Activated CD4-positive, alpha-beta T cell treated with anti-CD3 and anti-CD28 coated beads, Interleukin-2, amount 10 ng/mL, durations not matched to agents 24 days and 14 days (primary cell): ENCODE measurements around the gene CNTN4. TPM values are rescaled to one million over a fixed set of nuclear protein-coding genes. Genes with fewer than 3 reads are reported as not detected.

Experiments used
- DNase-seq: peaks from one replicate; pipeline ENCODE4 v3.0.0; 2022
- H3K27ac Mint-ChIP-seq: one replicate; pipeline ENCODE4 v1.8.0; 2022; ENCODE audit warnings: mild to moderate bottlenecking, mixed read lengths
- H3K27me3 Mint-ChIP-seq: one replicate; pipeline ENCODE4 v1.8.0; 2022; ENCODE audit warnings: mixed read lengths
- H3K36me3 Mint-ChIP-seq: one replicate; pipeline ENCODE4 v1.8.0; 2022; ENCODE audit warnings: low read depth, mild to moderate bottlenecking, mixed read lengths
- H3K4me1 Mint-ChIP-seq: one replicate; pipeline ENCODE4 v1.8.0; 2021; ENCODE audit warnings: mixed read lengths
- H3K4me3 Mint-ChIP-seq: one replicate; pipeline ENCODE4 v1.8.0; 2022; ENCODE audit warnings: mild to moderate bottlenecking, moderate library complexity, mixed read lengths
- H3K9me3 Mint-ChIP-seq: one replicate; pipeline ENCODE4 v1.8.0; 2021; ENCODE audit warnings: mixed read lengths
- intact Hi-C: fragments of 100-400 bp; cut with micrococcal nuclease; formaldehyde crosslinking; loops from one replicate; pipeline ENCODE4 v1.15.1; 2023
- total RNA-seq: library from RNA; stranded (reverse); gene quantifications from 2 replicates; pipeline ENCODE4 v1.2.3, GENCODE V29; 2022

CNTN4 gene
- total RNA-seq, 1 donor from 2014 or later: not detected

DNA sequence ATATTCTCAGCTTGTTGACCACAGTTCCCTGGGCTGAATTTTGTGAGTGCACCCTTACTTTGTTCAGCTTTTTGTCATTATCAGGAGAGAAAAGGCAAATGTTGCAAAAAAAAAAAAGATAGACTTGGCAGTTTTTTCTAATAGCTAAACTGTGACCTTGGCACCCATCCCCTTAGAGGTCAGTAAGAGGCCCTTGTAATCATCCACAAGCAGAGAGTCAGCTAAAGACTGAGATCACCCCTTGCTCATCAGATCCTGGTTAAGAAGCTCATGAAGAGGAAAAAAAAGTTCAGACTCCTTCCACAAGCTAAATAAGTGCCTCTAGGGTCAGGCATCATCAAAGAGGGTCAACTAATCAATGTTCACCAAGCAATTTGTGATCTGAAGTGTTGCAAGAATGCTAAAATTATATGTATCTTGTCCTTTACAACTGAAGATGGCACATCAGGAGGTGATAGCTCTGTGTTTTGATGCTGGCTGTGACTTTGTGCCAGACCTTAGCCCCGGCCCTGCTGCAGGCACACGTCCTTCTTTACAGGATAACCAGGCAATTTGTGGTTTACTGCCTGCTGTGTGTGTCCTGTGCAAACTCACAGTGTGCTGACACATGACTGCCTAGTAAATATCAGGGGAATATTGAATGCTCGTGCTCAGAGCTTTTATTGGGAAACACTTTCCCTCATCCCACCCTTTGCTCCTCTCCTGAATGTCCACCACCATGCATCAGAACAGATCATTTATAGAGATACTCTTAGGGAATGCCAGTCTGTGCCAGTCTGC lies 748.6 kb downstream of the CNTN4 start:
- intact Hi-C loops: no loop called here
- Mint-ChIP-seq H3K4me3 (no peak overlapping the region), H3K27me3 (no peaks in the 10 kb centered on the region), H3K4me1 (no peaks in the 10 kb centered on the region), H3K36me3 (no peaks in the 10 kb centered on the region), H3K27ac (no peak overlapping the region), H3K9me3 (no peaks in the 10 kb centered on the region)
- no peak for DNase-seq

DNA sequence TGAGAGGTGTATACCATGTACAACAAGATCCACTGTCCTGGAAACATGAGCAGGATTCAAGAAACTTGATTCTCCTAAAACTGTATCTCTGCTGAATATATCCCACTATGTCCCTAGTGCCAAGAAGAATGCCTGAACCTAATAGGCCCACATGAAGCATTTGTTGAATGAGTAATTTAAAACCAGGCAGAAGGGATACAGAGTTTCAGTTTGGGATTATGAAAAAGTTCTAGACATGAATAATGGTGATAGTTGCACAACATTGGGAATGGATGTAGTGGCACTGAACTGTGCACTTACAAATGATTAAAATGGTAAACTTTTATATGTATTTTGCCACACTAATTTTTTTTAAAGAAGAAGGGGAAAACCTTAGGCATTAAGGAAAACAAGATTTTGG lies 750.4 kb downstream of the CNTN4 start:
- H3K27ac Mint-ChIP-seq: no peak overlapping the region
- intact Hi-C loops: no loop called here
- H3K36me3 Mint-ChIP-seq: no peaks in the 10 kb centered on the region
- H3K4me1 Mint-ChIP-seq: no peaks in the 10 kb centered on the region
- H3K4me3 Mint-ChIP-seq: no peak overlapping the region
- H3K27me3 Mint-ChIP-seq: no peaks in the 10 kb centered on the region
- H3K9me3 Mint-ChIP-seq: no peaks in the 10 kb centered on the region
- DNase-seq: no peak

DNA sequence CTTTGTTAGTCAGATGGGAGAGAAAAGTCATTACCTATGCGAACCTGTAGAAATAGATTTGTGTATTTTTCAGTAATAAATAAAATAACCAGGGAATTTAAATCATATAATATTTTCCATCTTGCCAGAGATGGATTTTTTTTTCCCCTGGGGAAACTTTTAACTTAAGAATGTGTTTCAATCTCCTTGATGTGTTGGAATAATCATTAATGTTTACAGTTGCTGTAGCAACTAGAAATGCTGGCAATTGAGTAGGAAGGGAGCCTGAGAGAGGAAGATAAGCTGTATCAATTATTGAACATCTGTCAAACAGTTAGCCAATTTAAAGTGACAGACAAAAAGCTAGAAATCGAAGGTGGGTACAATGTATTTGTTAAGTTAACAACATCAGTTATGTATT lies 752.0 kb downstream of the CNTN4 start:
- Mint-ChIP-seq H3K27me3 (no peaks in the 10 kb centered on the region), H3K27ac (no peak overlapping the region), H3K4me3 (no peak overlapping the region), H3K36me3 (no peaks in the 10 kb centered on the region), H3K9me3 (no peaks in the 10 kb centered on the region), H3K4me1 (no peaks in the 10 kb centered on the region)
- no peak for DNase-seq
- intact Hi-C loops: no loop called here

DNA sequence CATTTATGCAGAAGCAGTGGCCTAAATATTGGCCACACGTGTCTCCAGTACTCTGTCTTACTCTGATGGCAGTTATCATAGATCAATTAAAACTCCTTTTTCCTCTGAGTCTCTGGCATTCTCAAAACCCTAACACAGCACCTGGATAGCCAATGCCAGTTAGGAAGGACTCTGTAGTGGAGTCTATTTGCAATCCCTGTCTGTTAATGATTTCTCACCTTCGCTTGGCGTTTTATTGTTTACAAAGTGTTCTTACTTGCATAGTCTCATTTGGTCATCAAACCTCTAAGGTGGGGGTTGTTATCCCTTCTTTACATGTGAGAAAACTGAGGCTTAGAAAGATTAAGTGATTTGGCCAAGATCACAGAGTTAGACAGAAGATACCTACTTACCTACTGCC lies 752.7 kb downstream of the CNTN4 start:
- Mint-ChIP-seq H3K9me3 (no peaks in the 10 kb centered on the region), H3K36me3 (no peaks in the 10 kb centered on the region), H3K27me3 (no peaks in the 10 kb centered on the region), H3K4me1 (no peaks in the 10 kb centered on the region), H3K27ac (no peak overlapping the region), H3K4me3 (no peak overlapping the region)
- no peak for DNase-seq
- intact Hi-C loops: no loop called here

DNA sequence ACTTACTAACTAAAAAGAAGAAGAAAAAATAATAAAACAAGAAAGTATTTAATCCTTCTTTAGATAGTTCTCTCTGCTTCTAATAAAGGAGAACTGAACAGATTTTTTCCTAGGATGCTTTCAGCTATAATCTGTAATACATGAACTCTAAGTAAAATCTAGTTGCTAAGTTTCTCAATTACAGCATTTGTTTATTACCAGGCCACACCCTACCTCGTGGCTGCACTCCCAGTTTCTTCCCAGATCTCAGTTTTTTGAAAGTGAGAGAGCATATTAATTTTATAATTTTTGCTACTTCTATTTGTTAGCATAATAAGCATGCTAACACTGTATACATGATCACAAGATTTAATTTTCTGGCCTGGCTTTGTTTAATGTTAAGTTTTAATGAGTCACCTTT lies 753.2 kb downstream of the CNTN4 start:
- intact Hi-C loops: no loop called here
- no peaks in the 10 kb centered on the region for H3K9me3 Mint-ChIP-seq
- no peaks in the 10 kb centered on the region for H3K4me1 Mint-ChIP-seq
- H3K27me3 Mint-ChIP-seq: no peaks in the 10 kb centered on the region
- H3K4me3 Mint-ChIP-seq: no peak overlapping the region
- no peak overlapping the region for H3K27ac Mint-ChIP-seq
- H3K36me3 Mint-ChIP-seq: no peaks in the 10 kb centered on the region
- DNase-seq: no peak

DNA sequence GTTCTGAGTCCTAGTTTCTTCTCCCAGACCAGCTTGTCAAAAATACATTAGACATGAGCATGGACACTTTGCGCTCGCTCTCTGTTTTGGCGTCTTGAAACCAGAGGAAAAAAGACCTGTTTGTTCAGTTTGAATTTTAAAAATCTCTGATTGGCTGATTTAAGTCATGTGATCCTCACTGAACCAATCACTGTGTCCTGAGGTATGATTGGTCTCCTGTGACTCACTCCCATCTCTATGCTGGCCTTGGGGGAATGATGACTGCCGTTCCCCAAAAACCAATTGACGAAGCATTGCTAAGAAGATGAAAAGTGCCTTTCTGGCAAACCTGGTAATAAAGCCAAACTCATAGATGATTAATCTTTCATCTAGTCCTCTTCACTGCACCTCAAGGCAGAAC lies 755.0 kb downstream of the CNTN4 start:
- Mint-ChIP-seq H3K4me3 (no peak overlapping the region), H3K27me3 (no peaks in the 10 kb centered on the region), H3K36me3 (no peaks in the 10 kb centered on the region), H3K27ac (no peak overlapping the region), H3K9me3 (no peaks in the 10 kb centered on the region), H3K4me1 (no peaks in the 10 kb centered on the region)
- DNase-seq: no peak
- intact Hi-C loops: no loop called here

DNA sequence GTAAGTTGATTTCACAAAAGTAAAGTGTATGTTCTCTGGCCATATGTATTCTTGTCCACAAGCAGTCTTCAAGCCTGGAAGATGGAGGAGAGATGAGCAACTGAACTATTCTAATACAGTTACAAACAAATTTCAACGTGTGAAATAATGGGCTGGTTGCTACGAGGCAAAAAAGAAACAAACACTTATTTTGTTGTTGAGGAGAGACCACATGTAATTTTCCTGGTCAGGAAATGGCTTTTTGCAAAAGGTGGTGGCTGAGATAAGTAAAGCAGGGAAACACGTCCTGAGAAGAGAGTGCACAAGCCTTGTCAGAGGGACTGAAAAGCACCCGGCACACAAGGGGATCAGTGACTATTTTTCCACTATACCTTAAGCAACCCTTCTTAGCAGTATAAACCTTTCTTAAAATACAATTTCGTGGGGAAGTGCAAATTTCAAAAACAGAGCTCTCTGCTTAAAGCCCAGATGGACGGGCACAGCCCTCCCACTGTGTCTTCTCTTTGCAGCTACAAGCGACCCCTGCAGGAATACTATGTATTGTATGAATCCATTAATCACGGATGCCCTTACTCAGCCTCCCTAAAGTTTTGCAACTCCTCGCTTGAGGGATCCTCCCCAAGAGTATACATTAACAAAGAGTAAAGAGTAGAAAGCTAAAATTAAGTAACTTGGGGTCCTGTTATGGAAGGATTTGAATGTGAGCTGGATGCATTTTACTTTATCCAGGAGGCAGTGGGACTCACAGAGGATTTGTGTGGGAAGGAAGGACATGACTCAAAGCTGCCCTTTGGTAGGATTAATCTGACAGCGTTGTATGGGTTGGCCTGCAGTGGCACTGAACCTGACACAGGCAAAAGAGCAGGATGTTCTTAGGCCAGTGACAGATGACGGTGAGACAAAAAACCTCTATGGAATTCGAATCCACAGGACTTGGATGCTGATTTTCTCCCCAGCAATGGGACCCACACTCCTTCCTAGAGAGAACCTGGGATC lies 757.8 kb downstream of the CNTN4 start:
- H3K9me3 Mint-ChIP-seq: no peaks in the 10 kb centered on the region
- no peaks in the 10 kb centered on the region for H3K36me3 Mint-ChIP-seq
- intact Hi-C loops: no loop called here
- H3K27me3 Mint-ChIP-seq: no peaks in the 10 kb centered on the region
- H3K4me3 Mint-ChIP-seq: no peak overlapping the region
- no peak overlapping the region for H3K27ac Mint-ChIP-seq
- no peak for DNase-seq
- no peaks in the 10 kb centered on the region for H3K4me1 Mint-ChIP-seq

DNA sequence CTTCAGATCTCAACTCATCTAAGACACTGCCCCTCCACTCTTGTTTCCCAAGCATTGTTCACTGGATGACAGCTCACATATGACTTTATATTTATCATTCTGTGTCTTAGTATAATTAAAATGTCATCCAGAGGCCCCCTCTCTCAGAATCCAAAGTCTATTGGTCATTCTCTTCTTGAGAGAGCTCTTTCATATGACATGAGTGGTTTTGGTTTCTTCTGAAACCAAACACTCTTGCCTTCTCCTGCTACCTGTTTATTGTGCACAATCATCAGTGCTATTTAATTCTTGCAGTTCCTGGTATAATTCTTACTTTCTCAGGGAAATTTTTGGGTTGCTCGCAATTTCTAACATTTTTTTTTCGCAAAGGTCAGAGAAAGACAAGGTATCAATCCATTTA lies 762.0 kb downstream of the CNTN4 start:
- H3K27ac Mint-ChIP-seq: no peak overlapping the region
- intact Hi-C loops: no loop called here
- no peaks in the 10 kb centered on the region for H3K4me1 Mint-ChIP-seq
- DNase-seq: no peak
- no peaks in the 10 kb centered on the region for H3K36me3 Mint-ChIP-seq
- H3K4me3 Mint-ChIP-seq: no peak overlapping the region
- no peaks in the 10 kb centered on the region for H3K9me3 Mint-ChIP-seq
- no peaks in the 10 kb centered on the region for H3K27me3 Mint-ChIP-seq

DNA sequence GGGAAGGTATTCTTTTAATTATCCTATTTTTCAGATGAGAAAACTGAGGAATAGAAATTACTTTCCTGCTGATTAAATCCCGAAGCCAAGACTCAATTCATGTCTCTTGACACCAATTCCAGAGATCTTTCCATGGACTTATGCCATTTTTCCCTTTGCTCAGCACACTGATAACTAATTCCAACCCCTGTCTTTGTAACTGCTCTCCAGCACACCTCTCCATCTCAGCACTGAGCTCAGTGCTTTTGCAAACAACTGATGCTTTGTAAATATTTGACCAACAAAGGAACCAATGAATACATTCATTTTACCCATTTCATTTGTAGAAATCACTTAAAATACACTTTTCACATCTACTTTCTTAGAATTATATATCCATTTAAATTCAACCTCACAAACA lies 762.5 kb downstream of the CNTN4 start:
- no peaks in the 10 kb centered on the region for H3K36me3 Mint-ChIP-seq

DNA sequence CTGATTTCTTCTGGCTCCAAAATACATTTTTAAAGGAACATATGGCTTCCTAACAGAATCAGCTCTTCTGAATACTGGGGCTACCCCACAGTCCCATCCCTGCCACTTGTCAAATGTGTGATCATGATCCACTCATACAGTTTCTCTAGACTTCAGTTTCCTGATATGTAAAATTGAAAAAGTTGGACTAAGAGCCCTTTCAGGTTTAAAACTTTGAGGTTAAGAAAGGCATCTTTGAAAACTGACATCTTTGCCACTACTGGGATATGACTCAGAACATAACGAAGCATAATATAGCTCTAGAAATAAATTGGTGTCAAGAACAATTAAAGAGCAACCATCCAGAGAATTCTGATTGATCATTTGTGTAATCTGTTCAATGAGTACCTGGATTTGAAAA lies 763.3 kb downstream of the CNTN4 start:
- intact Hi-C loops: no loop called here
- Mint-ChIP-seq H3K4me1 (no peaks in the 10 kb centered on the region), H3K4me3 (no peak overlapping the region), H3K27me3 (no peaks in the 10 kb centered on the region), H3K9me3 (no peaks in the 10 kb centered on the region), H3K36me3 (no peaks in the 10 kb centered on the region), H3K27ac (no peak overlapping the region)
- DNase-seq: no peak

More for the DNA sequence above, 762.5 kb downstream of the CNTN4 start:
- no peak for DNase-seq
- Mint-ChIP-seq H3K27me3 (no peaks in the 10 kb centered on the region), H3K27ac (no peak overlapping the region), H3K9me3 (no peaks in the 10 kb centered on the region), H3K4me3 (no peak overlapping the region), H3K4me1 (no peaks in the 10 kb centered on the region)
- intact Hi-C loops: no loop called here

DNA sequence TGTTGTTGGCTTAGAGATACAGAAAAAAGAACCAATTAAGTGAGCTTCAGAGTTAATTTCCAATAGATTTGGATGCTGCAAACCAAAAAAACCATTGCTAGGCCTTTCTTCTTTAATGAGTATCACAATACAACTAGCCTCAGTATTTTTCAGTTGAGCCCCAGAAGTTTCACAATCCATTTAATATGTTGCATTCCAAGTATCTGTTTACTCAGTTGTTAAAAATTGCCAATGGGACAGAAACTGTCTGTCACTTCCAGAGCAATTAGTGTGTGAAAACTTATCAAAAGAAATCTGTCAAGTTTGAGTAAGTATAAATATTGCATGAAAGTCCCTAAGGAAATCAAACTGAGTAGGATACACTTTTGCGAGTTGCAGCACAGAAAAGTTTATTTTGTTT lies 763.7 kb downstream of the CNTN4 start:
- H3K9me3 Mint-ChIP-seq: no peaks in the 10 kb centered on the region
- H3K4me3 Mint-ChIP-seq: no peak overlapping the region
- no peaks in the 10 kb centered on the region for H3K36me3 Mint-ChIP-seq
- intact Hi-C loops: no loop called here
- no peak overlapping the region for H3K27ac Mint-ChIP-seq
- H3K27me3 Mint-ChIP-seq: no peaks in the 10 kb centered on the region
- H3K4me1 Mint-ChIP-seq: no peaks in the 10 kb centered on the region
- no peak for DNase-seq

DNA sequence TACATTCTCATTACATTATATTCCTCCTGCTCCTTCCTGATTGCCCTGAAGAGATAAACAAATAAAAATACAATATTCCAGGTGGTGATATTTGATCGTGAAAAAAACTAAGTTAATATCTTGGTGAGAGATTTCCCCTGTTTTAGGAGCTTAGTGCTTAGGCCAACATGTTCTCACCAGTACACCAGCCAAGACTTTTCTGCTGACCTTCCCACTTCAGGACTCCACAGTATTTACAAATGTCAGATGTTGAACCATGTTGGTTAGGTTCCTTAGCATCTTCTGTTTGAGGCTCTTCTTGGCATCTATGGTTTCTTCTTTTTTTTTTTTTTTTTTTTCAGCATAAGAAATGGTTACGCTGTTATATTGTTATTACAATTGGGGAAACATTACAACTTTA lies 764.5 kb downstream of the CNTN4 start:
- DNase-seq: no peak
- H3K27me3 Mint-ChIP-seq: no peaks in the 10 kb centered on the region
- intact Hi-C loops: no loop called here
- no peaks in the 10 kb centered on the region for H3K36me3 Mint-ChIP-seq
- no peak overlapping the region for H3K27ac Mint-ChIP-seq
- H3K9me3 Mint-ChIP-seq: no peaks in the 10 kb centered on the region
- no peaks in the 10 kb centered on the region for H3K4me1 Mint-ChIP-seq
- H3K4me3 Mint-ChIP-seq: no peak overlapping the region

DNA sequence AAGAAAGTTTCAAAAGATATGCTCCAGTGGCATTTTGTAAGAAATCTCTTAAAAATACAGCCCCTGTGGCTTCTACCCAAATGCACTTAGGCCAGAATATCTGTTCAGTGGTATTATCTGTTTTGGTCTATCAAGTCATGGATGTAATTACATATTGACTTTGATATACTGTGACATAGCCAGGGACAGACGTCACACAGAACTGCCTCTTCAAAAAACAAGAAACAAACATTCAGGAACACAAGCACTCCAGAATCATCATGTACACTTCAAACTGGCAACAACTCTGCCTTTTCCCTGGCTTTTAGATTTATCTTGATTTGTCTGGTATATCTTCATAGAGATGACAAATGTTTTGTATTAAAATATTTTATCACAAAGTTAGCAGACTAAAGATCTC lies 771.2 kb downstream of the CNTN4 start:
- no peaks in the 10 kb centered on the region for H3K9me3 Mint-ChIP-seq
- H3K4me1 Mint-ChIP-seq: no peaks in the 10 kb centered on the region

DNA sequence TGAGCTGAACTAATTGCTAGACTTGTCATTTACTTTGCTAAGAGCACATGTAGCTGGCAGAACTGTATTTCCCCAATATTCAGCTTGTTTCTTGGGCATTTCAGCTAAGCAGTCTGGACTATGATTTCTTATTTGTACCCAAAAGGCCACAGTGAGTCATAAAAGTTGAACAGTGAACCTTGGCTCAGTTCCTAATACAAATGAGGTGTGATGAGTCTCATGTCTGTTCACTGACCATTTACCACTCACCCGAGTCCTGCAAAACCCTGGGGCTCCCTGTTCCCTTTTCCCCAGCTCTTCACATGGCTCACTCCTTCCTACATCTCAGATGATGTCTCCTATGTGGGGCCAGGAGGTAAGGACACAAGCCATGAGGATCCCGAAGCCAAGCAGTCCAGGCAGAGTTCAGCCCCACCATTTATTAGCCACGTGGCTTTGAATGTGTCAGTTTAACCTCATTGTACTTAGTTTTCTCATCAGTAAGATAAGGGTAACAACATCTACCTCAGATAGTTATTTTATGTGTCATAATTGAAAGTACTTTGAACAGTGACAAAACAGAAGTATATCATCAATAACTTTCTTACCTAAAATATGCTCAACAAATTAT lies 772.2 kb downstream of the CNTN4 start:
- Mint-ChIP-seq H3K4me1 (no peaks in the 10 kb centered on the region), H3K36me3 (no peaks in the 10 kb centered on the region), H3K4me3 (no peak overlapping the region), H3K27me3 (peaks cover 2% of the 10 kb centered on the region), H3K27ac (no peak overlapping the region), H3K9me3 (no peaks in the 10 kb centered on the region)
- intact Hi-C loops: no loop called here
- DNase-seq: no peak

More for the DNA sequence above, 771.2 kb downstream of the CNTN4 start:
- Mint-ChIP-seq H3K27me3 (peaks cover 2% of the 10 kb centered on the region), H3K4me3 (no peak overlapping the region), H3K36me3 (no peaks in the 10 kb centered on the region), H3K27ac (no peak overlapping the region)
- DNase-seq: no peak
- intact Hi-C loops: no loop called here
